Muscle of leg (tissue), 11 donors: ENCODE results near the gene MAP2K3. TPM values are rescaled to one million over a fixed set of nuclear protein-coding genes. Genes with fewer than 3 reads are reported as not detected.

Source experiments
- DNase-seq: peaks from one replicate; pipeline ENCODE4 v3.0.0; 2013
- H3K27ac ChIP-seq: one replicate; pipeline ENCODE4 v1.5.1; 2013; ENCODE audit warnings: mild to moderate bottlenecking, low read length, control low read depth
- H3K27me3 ChIP-seq: one replicate; pipeline ENCODE4 v1.6.1; 2013; ENCODE audit warnings: low read length; ENCODE audit not compliant: control insufficient read depth, insufficient read depth
- H3K36me3 ChIP-seq: one replicate; pipeline ENCODE4 v1.6.1; 2013; ENCODE audit warnings: low read length; ENCODE audit not compliant: control insufficient read depth, insufficient read depth
- H3K4me1 ChIP-seq: one replicate; pipeline ENCODE4 v1.6.1; 2013; ENCODE audit warnings: low read length; ENCODE audit not compliant: control insufficient read depth, insufficient read depth
- H3K4me3 ChIP-seq: one replicate; pipeline ENCODE4 v1.5.1; 2013; ENCODE audit warnings: low read length, control low read depth
- H3K9me3 ChIP-seq: replicated peaks from 2 replicates; pipeline ENCODE4 v1.6.1; 2013; ENCODE audit warnings: low read depth, low read length; ENCODE audit not compliant: control insufficient read depth
- WGBS: methylation state at CpG from one replicate; pipeline ENCODE4 v1.1.5; 2013; ENCODE audit warnings: missing lambda C conversion rate; ENCODE audit not compliant: insufficient coverage; 5-methylcytosine and 5-hydroxymethylcytosine counted together
- polyA plus RNA-seq, 8 donors: library from polyadenylated mRNA; unstranded; fragments of 120-200 nt; gene quantifications; one replicate each; pipeline versions ENCODE4 v1.2.1 to v1.2.3, GENCODE V29; 2013; ENCODE audit warnings: inconsistent platforms in 1 of 8, low replicate concordance in 1 of 8; ENCODE audit not compliant: insufficient read length in 8 of 8, insufficient read depth in 1 of 8
- total RNA-seq: library from RNA; stranded (reverse); fragments of 120-200 nt; gene quantifications from one replicate; pipeline ENCODE4 v1.2.4, GENCODE V29; 2013

Gene MAP2K3
- total and polyA plus RNA-seq, 9 donors: 10.9 to 35.3 (median 24.6) TPM

- no peaks in the 10 kb centered on the region for H3K36me3 ChIP-seq
- DNase-seq: no peak
- no peak overlapping the region for H3K4me3 ChIP-seq
- H3K4me1 ChIP-seq: peaks cover 28% of the 10 kb centered on the region
- peaks cover 3% of the 10 kb centered on the region for H3K27me3 ChIP-seq
- no peaks in the 10 kb centered on the region for H3K9me3 ChIP-seq
- 85% methylated on average over 9 of the region's 9 CpGs for WGBS
- H3K27ac ChIP-seq: no peak overlapping the region
Observed at GRCh38 chr17:21359483-21359840, 75.0 kb downstream of the MAP2K3 start.

- no peak overlapping the region for H3K27ac ChIP-seq
- WGBS: 33% methylated on average over 1 of the region's 7 CpGs
- H3K4me1 ChIP-seq: peaks cover 28% of the 10 kb centered on the region
- H3K4me3 ChIP-seq: no peak overlapping the region
- H3K9me3 ChIP-seq: no peaks in the 10 kb centered on the region
- no peaks in the 10 kb centered on the region for H3K36me3 ChIP-seq
- H3K27me3 ChIP-seq: peaks cover 3% of the 10 kb centered on the region
- DNase-seq: no peak
Observed at GRCh38 chr17:21360048-21360447, 75.5 kb downstream of the MAP2K3 start.

- WGBS: 90% methylated on average over 3 of the region's 5 CpGs
Observed at GRCh38 chr17:21361020-21361809, 76.7 kb downstream of the MAP2K3 start.

GRCh38 chr17:21362331-21362931 is 77.9 kb downstream of the MAP2K3 start:
- peaks cover 24% of the 10 kb centered on the region for H3K4me1 ChIP-seq
- no peaks in the 10 kb centered on the region for H3K9me3 ChIP-seq
- peaks cover 3% of the 10 kb centered on the region for H3K27me3 ChIP-seq
- H3K36me3 ChIP-seq: no peaks in the 10 kb centered on the region
- no peak overlapping the region for H3K27ac ChIP-seq
- no peak for DNase-seq
- H3K4me3 ChIP-seq: no peak overlapping the region

More at GRCh38 chr17:21361020-21361809, 76.7 kb downstream of the MAP2K3 start:
- Histone ChIP-seq H3K27me3 (peaks cover 3% of the 10 kb centered on the region), H3K4me3 (no peak overlapping the region), H3K4me1 (peaks cover 28% of the 10 kb centered on the region), H3K9me3 (no peaks in the 10 kb centered on the region), H3K36me3 (no peaks in the 10 kb centered on the region), H3K27ac (no peak overlapping the region)
- DNase-seq: no peak

- H3K36me3 ChIP-seq: no peaks in the 10 kb centered on the region
- no peak overlapping the region for H3K27ac ChIP-seq
- no peak overlapping the region for H3K4me3 ChIP-seq
- H3K9me3 ChIP-seq: no peaks in the 10 kb centered on the region
- peaks cover 10% of the 10 kb centered on the region for H3K4me1 ChIP-seq
- no peak for DNase-seq
- WGBS: 72% methylated on average over 7 of the region's 9 CpGs
- H3K27me3 ChIP-seq: peaks cover 3% of the 10 kb centered on the region
Observed at GRCh38 chr17:21363776-21364642, 79.5 kb downstream of the MAP2K3 start.

Other genes starting within 250 kb of the MAP2K3 start
- 139 TPM for gene USP22, start 241.7 kb upstream of the MAP2K3 start, total RNA-seq
- 100 to 1,000 TPM; 126 to 177 (median 152) TPM for gene USP22, start 241.7 kb upstream of the MAP2K3 start, polyA plus RNA-seq
- 33.7 TPM for gene DHRS7B, start 157.7 kb upstream of the MAP2K3 start, total RNA-seq
- gene DHRS7B, start 157.7 kb upstream of the MAP2K3 start, polyA plus RNA-seq: 10 to 100 TPM; 17.4 to 32.1 (median 20.0) TPM
- gene TMEM11, start 70.5 kb upstream of the MAP2K3 start, total RNA-seq: 20.3 TPM
- 10 to 100 TPM; 22.5 to 32.6 (median 28.5) TPM for gene TMEM11, start 70.5 kb upstream of the MAP2K3 start, polyA plus RNA-seq
- 8.7 TPM for gene NATD1, start 31.3 kb upstream of the MAP2K3 start, total RNA-seq
- gene NATD1, start 31.3 kb upstream of the MAP2K3 start, polyA plus RNA-seq: 10 to 100 TPM in 6 of 8 donors, 1 to 10 TPM in 2; 9.2 to 17.2 (median 16.2) TPM
- 9.1 TPM for gene KCNJ12, start 91.6 kb downstream of the MAP2K3 start, total RNA-seq
- gene KCNJ12, start 91.6 kb downstream of the MAP2K3 start, polyA plus RNA-seq: 10 to 100 TPM in 4 of 8 donors, 1 to 10 TPM in 4; 5.7 to 12.2 (median 9.8) TPM